ENCODE measurements around the gene DRC7.
"Not testable (repeated sequence)": the region's sequence is repeated elsewhere in the genome, so short reads cannot be mapped to it uniquely, and the experiment has no call there.

The DRC7 gene

GRCh38 chr16:57769541-57770145 lies 75.0 kb downstream of the DRC7 start:
- DNase-seq: no peak

DNA sequence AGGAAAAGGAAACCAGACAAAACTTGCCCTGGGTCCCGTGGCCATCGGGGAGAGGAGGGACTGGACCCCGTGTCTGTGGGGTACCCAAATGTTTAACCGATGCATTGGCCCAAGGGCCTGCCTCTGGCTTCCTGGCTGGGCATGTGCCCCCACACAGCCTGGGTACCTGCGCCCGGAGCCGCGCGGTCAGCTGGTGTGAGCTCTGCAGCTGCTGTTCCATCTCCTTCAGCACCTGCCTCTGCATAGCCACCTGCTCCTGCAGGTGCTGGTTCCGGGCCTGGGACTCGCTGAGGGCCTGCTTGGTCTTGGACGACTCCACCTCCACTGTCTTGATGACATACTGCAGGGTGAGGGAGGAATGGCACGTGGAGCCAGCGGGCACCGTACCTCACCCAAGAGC lies 75.8 kb downstream of the DRC7 start:
- no peak for DNase-seq

DNA sequence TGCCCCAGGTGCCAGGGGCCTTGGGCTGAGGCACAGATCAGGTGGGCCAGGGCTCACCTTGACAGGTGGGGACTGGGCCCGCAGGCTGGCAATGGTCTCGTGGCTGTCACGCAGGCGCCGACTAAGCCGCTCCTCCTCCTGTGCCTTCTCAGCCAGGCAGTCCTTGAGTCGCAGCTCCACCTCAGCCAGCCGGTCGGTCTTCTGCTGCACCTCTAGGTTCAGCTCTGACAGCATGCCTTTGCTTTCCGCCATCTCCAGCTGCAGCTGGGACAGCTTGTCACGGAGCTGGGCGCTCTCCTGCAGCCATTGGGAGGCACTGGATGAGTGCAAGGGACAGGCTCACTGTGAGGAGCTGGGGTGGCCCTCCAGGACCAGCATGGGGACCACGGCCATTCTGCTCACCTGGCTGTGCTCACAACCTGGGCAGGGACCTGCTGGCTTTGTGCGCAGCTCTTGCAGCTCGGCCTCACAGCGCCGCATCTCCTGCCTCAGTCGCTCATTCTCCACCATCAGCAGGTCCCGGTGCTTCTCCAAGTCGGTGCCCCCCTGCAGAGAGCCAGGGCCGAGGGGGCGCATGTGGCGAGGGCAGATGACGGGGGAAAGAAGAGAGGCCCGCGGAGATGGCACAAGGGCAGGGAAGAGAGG lies 76.7 kb downstream of the DRC7 start:
- DNase-seq: no peak

DNA sequence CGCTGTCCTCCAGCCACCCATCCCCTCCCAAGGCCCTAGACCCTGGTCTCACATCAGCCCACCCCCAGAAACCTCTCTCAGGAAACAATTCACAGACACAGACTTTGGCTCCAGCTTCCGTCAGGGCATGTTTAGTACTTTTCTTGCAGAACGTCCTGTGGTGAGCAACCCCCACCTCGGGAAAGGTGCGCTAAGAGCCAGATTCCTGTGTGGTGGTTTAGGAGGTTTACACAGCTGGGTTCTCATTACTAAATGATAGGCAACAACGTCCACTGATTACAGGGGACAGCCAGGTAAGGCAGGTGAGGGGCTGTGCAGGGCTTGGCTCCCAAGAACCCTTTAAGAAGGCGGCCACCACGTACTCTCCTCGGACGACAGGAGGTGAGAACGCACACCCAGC lies 78.4 kb downstream of the DRC7 start:
- no peak for DNase-seq

- DNase-seq: no peak
Observed at GRCh38 chr16:57773655-57774295, 79.2 kb downstream of the DRC7 start.

- no peak for DNase-seq
Observed at GRCh38 chr16:57774705-57775285, 80.2 kb downstream of the DRC7 start.

DNA sequence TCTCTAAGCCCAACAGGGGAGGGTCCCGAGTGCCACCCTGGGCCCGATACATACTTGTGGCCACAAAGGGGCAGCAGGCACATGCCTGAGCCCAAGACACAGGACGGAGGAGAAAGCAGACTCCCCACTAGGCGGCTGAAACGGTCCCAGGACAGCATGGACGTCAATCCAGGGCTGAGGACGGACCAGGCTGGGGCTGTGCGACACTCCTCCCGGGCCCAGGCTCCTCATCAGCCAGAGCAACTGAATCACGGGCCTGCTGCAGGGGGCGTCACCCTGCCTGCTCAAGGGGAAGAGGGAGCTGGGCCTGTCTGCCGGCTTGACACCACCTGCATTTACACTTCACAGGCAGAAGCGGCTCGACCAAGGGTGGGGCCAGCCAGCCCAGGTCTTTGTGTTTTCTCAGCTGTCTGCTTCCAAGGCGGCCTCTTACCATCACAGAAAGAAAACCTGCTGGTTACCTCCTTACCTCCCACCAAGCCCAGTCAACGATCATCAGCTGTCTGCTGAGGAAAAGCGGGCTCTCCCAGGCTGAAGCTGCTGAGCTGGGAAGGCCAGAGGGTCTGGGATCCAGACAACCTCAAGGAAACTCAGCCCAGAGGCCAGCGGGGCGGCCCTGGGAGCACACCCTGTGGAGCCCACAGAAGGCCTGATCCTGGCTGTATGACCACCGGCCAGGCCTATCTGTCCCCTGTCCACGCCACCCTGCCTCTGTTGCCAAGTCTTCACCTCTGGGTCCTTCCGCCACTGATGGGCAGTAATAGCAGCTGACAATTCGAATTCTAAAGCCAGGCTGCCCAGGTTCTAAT lies 81.3 kb downstream of the DRC7 start:
- peak in 1 of 2 experiments; percentile 72 for DNase-seq

- peak; percentile 25 to 53 for DNase-seq
Observed at GRCh38 chr16:57778658-57779057, 84.1 kb downstream of the DRC7 start.

GRCh38 chr16:57779836-57780235 lies 85.2 kb downstream of the DRC7 start:
- not testable (repeated sequence) for DNase-seq

DNA sequence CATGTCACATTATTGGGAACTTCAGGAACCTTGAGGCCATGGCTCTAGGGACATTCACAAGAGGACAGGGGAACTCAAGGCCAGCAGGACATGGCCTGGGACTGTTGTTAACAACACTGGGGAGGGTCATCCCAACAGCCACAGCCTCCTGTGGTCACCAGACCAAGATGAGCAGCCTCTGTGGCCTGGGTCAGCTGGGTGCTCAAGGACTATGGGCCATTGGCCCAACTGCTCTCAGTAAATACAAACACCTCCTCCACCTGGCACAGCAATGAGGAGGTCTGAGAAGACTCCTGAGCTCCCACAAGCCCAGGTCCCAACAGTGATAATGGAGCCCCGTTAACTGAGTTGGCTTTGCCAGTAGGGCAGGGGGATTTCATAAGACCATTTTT lies 86.7 kb downstream of the DRC7 start:
- no peak for DNase-seq
